ENCODE measurements around the gene KDM5B. TPM values are rescaled to one million over a fixed set of nuclear protein-coding genes. Genes with fewer than 3 reads are reported as not detected.

The KDM5B gene
- total and polyA plus RNA-seq, 2 of the 8 experiments (the other 6 are each of a cell fraction or from before 2014, with no cell fraction given), result 73.3 to 210 TPM

- H2BK5ac ChIP-seq (ENCODE audit: low read depth, low read length), result no peak overlapping the region
- H3K18ac ChIP-seq (ENCODE audit: extremely low read depth, low read length), result no peak overlapping the region
- H3K23me2 ChIP-seq (ENCODE audit: low read depth, low read length), result no peaks in the 10 kb centered on the region; the same call in 1 of the 2 replicates
- H3K4ac ChIP-seq (replicated peaks; ENCODE audit: insufficient read length, low read depth, low read length), result no peak overlapping the region
- no peaks in the 10 kb centered on the region for H3K4me1 ChIP-seq (replicated peaks in 1 of 4; ENCODE audit: control insufficient read depth in 3 of 4, insufficient read depth in 4 of 4, low read length in 3 of 4)
- H4K5ac ChIP-seq (ENCODE audit: insufficient read length, low read depth, low read length), result no peak overlapping the region
- no peaks in the 10 kb centered on the region for H3K79me1 ChIP-seq (ENCODE audit: low read depth, low read length)
- DNase-seq (ENCODE audit: low read depth in 1 of 2, low spot score in 2 of 2) (no peak), FAIRE-seq (no peak)
- H2BK15ac ChIP-seq (ENCODE audit: low read length), result no peak overlapping the region
- 98% methylated on average over 7 of the region's 7 CpGs; no CpG with 5 or more reads in 1 of the 2 experiments for WGBS, 2 experiments (ENCODE audit: extremely low coverage in 1 of 2, insufficient coverage in 1 of 2, insufficient read length in 1 of 2, insufficient replicate concordance in 2 of 2, low coverage in 1 of 2, low lambda C conversion rate in 2 of 2, missing lambda C conversion rate in 1 of 2)
- H3K79me2 ChIP-seq (ENCODE audit: control insufficient read depth in 1 of 2, insufficient read depth in 2 of 2, low read length in 2 of 2), result no peaks in the 10 kb centered on the region
- no peak overlapping the region for H3K9ac ChIP-seq (replicated peaks in 1 of 4; ENCODE audit: extremely low read depth in 1 of 4, low read depth in 3 of 4, low read length in 3 of 4)
- H2BK20ac ChIP-seq (ENCODE audit: low read length), result no peak overlapping the region
- peak; percentile 29 to 37; a peak in 2 of 3 replicates for TF ChIP-seq POLR2A (IDR thresholded peaks at IDR 0.05; ENCODE audit: control extremely low read depth in 1 of 2, low read depth in 2 of 2, low read length in 2 of 2)
- TF ChIP-seq POLR2AphosphoS5 (IDR thresholded peaks at IDR 0.05; ENCODE audit: low read depth, low read length), result peak; percentile 37; the same call in 1 of the 2 replicates
- TF ChIP-seq CTBP2 (IDR thresholded peaks at IDR 0.05; ENCODE audit: borderline replicate concordance, insufficient read depth, insufficient read length, low read length), result no peak
- H3K4me3 ChIP-seq (ENCODE audit: extremely low read depth in 1 of 4, insufficient read depth in 2 of 4, low read depth in 3 of 4, low read length in 4 of 4), result no peak overlapping the region
- no peaks in the 10 kb centered on the region for H3K9me3 ChIP-seq (ENCODE audit: insufficient read depth in 2 of 2, low read depth in 1 of 2, low read length in 1 of 2)
- no peak overlapping the region for H4K91ac ChIP-seq (replicated peaks; ENCODE audit: insufficient read length, low read length)
- no peak overlapping the region for H3K27ac ChIP-seq (ENCODE audit: low read depth, low read length)
- no peak overlapping the region for H2AK5ac ChIP-seq (ENCODE audit: low read depth, low read length)
- no peak overlapping the region; the same call in 1 of the 2 replicates for H4K8ac ChIP-seq (ENCODE audit: extremely low read depth, insufficient read depth, low read length)
- ChIA-PET POLR2A (ENCODE audit: partially characterized antibody) (interaction anchor here (0.6 to 1.7 kb wide), 5 partner anchors 10 to 303 kb away, joined by 3 to 4 read pairs (median 4); partner anchors contain the start of gene PPFIA4), CTCF (ENCODE audit: partially characterized antibody) (interaction anchor here (0.8 to 2.0 kb wide), 3 partner anchors 11 to 260 kb away, joined by 3 to 5 read pairs (median 3); no protein-coding TSS in a partner anchor)
- H4K20me1 ChIP-seq (replicated peaks in 1 of 2; ENCODE audit: control insufficient read depth in 1 of 2, insufficient read depth in 2 of 2, low read length in 2 of 2), result peaks cover 3 to 5% of the 10 kb centered on the region in 2 experiments
- H3K14ac ChIP-seq (ENCODE audit: insufficient read length), result no peak overlapping the region
- no peak overlapping the region for H2BK120ac ChIP-seq (replicated peaks; ENCODE audit: low read depth, low read length)
- H3K56ac ChIP-seq (replicated peaks; ENCODE audit: insufficient read length, low read depth, low read length), result no peak overlapping the region
- no peak overlapping the region for H2BK12ac ChIP-seq (ENCODE audit: low read depth, low read length)
- H3K23ac ChIP-seq (ENCODE audit: insufficient read length), result no peak overlapping the region
- H3K27me3 ChIP-seq (replicated peaks in 1 of 4; ENCODE audit: control insufficient read depth in 3 of 4, extremely low read depth in 1 of 4, insufficient read depth in 3 of 4, low read length in 3 of 4), result no peaks in the 10 kb centered on the region
- H2AFZ ChIP-seq (ENCODE audit: low read length), result no peak overlapping the region
- no peak overlapping the region for H3K4me2 ChIP-seq (ENCODE audit: insufficient read depth in 1 of 2, low read depth in 2 of 2, low read length in 2 of 2)
- peaks cover 5 to 42% (median 23%) of the 10 kb centered on the region in 4 experiments for H3K36me3 ChIP-seq (ENCODE audit: control insufficient read depth in 2 of 4, insufficient read depth in 4 of 4, low read length in 3 of 4)
These were observed 84.5 kb downstream of the KDM5B start for GRCh38 chr1:202723708-202724107.

Data from H1 (cell line).